Psoas muscle (tissue), 8 donors: ENCODE data around the gene TSPAN6. TPM values are rescaled to one million over a fixed set of nuclear protein-coding genes. Genes with fewer than 3 reads are reported as not detected.

ENCODE experiments used
- ATAC-seq, 4 donors: fragments of 200-7000 bp; cut with Tn5 transposase; one replicate each; pipeline ENCODE4 v1.9.1; 2020; ENCODE audit warnings: moderate library complexity in 3 of 4, mild to moderate bottlenecking in 2 of 4
- DNase-seq, 2 donors: peaks; one replicate each; pipeline ENCODE4 v3.0.0-alpha.2; 2020
- H3K27ac ChIP-seq: fragments of 200-600 bp; one replicate; pipeline ENCODE4 v1.8.0; 2022
- H3K27me3 ChIP-seq, 3 donors: fragments of 200-600 bp in 1 of 3; one replicate each; pipeline versions ENCODE4 v1.6.1 to v1.8.0; 2013 to 2022; ENCODE audit warnings: low read length in 2 of 3, mild to moderate bottlenecking in 2 of 3, moderate library complexity in 1 of 3; ENCODE audit not compliant: insufficient read depth in 3 of 3
- H3K36me3 ChIP-seq, 2 donors: fragments of 200-600 bp in 1 of 2; one replicate each; pipeline versions ENCODE4 v1.6.1 to v1.8.0; 2013 to 2022; ENCODE audit warnings: low read depth in 1 of 2, mild to moderate bottlenecking in 1 of 2, moderate library complexity in 1 of 2; ENCODE audit not compliant: insufficient read depth in 1 of 2
- H3K4me1 ChIP-seq: fragments of 200-600 bp; one replicate; pipeline ENCODE4 v1.8.0; 2022
- H3K4me3 ChIP-seq: fragments of 200-600 bp; one replicate; pipeline ENCODE4 v1.8.0; 2022; ENCODE audit warnings: mild to moderate bottlenecking
- H3K9me3 ChIP-seq: fragments of 200-600 bp; one replicate; pipeline ENCODE4 v1.8.0; 2022
- WGBS, 3 donors: extraction: QIAGEN DNeasy Blood & Tissue Kit; methylation state at CpG; one replicate each; pipeline versions ENCODE4 v1.1.6 to v1.1.7; 2013; 5-methylcytosine and 5-hydroxymethylcytosine counted together
- intact Hi-C, 2 donors: fragments of 100-400 bp; cut with DNase I; formaldehyde crosslinking; loops; one replicate each; pipeline versions ENCODE4 v1.11.0 to v1.14.2; 2022
- long read RNA-seq, 2 donors: library from polyadenylated mRNA; unstranded; transcript quantifications; one replicate each; pipeline ENCODE4 v2.0.0, GENCODE V29; 2021
- polyA plus RNA-seq, 3 donors: library from polyadenylated mRNA; stranded (reverse); fragments of 200-250 nt; gene quantifications; one replicate each; pipeline ENCODE4 v1.2.3, GENCODE V29; 2013
- total RNA-seq, 4 donors: library from RNA; stranded (reverse); fragmentation: NEBNext Ultra II Directional in 2 of 4; extraction: Animal tissue kit (Norgen Biotek cat#: 25700) in 2 of 4; gene quantifications; one replicate each; pipeline versions ENCODE4 v1.2.1 to v1.2.4, GENCODE V29; 2021 to 2023
- TF ChIP-seq, protein P1 (sequence below): fragments of 200-600 bp; IDR thresholded peaks from one replicate; pipeline ENCODE4 v1.8.0; 2022; ENCODE audit warnings: antibody characterized with exemption
- donor health status: healthy with polysubstance abuse.
- donor health status: DM: no; HTN: no; CAD: no; lungs with moderate emphysema.
- donor health status: Bipolar disorder and iron deficiency.
- donor health status: healthy.
- donor health status: DM: yes; HTN: yes; CAD: no.
- donor health status: DM: no; HTN: no; CAD: no.
- donor health status: DM: no; HTN: no; CAD: no.
- donor health status: DM: yes; HTN: yes; CAD: no.

Gene TSPAN6, protein sequence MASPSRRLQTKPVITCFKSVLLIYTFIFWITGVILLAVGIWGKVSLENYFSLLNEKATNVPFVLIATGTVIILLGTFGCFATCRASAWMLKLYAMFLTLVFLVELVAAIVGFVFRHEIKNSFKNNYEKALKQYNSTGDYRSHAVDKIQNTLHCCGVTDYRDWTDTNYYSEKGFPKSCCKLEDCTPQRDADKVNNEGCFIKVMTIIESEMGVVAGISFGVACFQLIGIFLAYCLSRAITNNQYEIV
- total RNA-seq (1 to 10 TPM; 2.1 to 3.8 (median 2.8) TPM), polyA plus RNA-seq (1 to 10 TPM; 3.3 to 4.3 (median 3.8) TPM)
- long read RNA-seq, donor 1, partial matches to known transcripts: 0 of 3 reads
- long read RNA-seq, donor 1, other reads (novel, unspliced or antisense): 0 of 3 reads
- long read RNA-seq, donor 2, partial matches to known transcripts: 0 of 6 reads
- long read RNA-seq, donor 2, other reads (novel, unspliced or antisense): 3 of 6 reads

GRCh38 chrX:100636321-100636991 lies at the start of gene TSPAN6:
Gene TSPAN6, minus strand, starts transcription at chrX:100636806. Its CDS starts 112 bp downstream, at chrX:100636694.
- TF ChIP-seq, protein P1, sequence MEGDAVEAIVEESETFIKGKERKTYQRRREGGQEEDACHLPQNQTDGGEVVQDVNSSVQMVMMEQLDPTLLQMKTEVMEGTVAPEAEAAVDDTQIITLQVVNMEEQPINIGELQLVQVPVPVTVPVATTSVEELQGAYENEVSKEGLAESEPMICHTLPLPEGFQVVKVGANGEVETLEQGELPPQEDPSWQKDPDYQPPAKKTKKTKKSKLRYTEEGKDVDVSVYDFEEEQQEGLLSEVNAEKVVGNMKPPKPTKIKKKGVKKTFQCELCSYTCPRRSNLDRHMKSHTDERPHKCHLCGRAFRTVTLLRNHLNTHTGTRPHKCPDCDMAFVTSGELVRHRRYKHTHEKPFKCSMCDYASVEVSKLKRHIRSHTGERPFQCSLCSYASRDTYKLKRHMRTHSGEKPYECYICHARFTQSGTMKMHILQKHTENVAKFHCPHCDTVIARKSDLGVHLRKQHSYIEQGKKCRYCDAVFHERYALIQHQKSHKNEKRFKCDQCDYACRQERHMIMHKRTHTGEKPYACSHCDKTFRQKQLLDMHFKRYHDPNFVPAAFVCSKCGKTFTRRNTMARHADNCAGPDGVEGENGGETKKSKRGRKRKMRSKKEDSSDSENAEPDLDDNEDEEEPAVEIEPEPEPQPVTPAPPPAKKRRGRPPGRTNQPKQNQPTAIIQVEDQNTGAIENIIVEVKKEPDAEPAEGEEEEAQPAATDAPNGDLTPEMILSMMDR: peak; percentile 33
- peaks cover 0 to 20% (median 0%) of the 10 kb centered on the region in 3 donors for H3K27me3 ChIP-seq
- peak within 1 kb of the TSS; percentile 77 for H3K4me3 ChIP-seq
- peaks cover 0 to 16% of the 10 kb centered on the region in 2 donors for H3K36me3 ChIP-seq
- DNase-seq (peak; percentile 77 to 86), ATAC-seq (peak; percentile 75 to 98 (median 94))
- H3K4me1 ChIP-seq: no peaks in the 10 kb centered on the region
- intact Hi-C loops: loop anchor here in 1 of 2 donors (5.0 kb wide), 1 partner anchor 124 kb away; no protein-coding TSS in a partner anchor
- H3K27ac ChIP-seq: peak within 1 kb of the TSS; percentile 46
- WGBS, 3 donors: 0 to 28% (median 1%) methylated on average over 28 to 51 of the region's 51 CpGs
- no peaks in the 10 kb centered on the region for H3K9me3 ChIP-seq

- Histone ChIP-seq H3K27ac (no peak overlapping the region), H3K36me3 (no peaks in the 10 kb centered on the region), H3K27me3 (peaks cover 0 to 7% (median 0%) of the 10 kb centered on the region in 3 donors), H3K4me3 (no peak overlapping the region), H3K9me3 (no peaks in the 10 kb centered on the region), H3K4me1 (no peaks in the 10 kb centered on the region)
- no peak for ATAC-seq
- intact Hi-C loops: loop anchor here in 1 of 2 donors (5.0 to 10.0 kb wide), 2 partner anchors 81 to 599 kb away; no protein-coding TSS in a partner anchor
- TF ChIP-seq, protein P1: no peak
- 0 to 12% (median 11%) methylated on average over 1 of the region's 1 CpG for WGBS, 3 donors
- DNase-seq: no peak
These were observed 49.3 kb upstream of the TSPAN6 start for GRCh38 chrX:100685997-100686305.

DNA sequence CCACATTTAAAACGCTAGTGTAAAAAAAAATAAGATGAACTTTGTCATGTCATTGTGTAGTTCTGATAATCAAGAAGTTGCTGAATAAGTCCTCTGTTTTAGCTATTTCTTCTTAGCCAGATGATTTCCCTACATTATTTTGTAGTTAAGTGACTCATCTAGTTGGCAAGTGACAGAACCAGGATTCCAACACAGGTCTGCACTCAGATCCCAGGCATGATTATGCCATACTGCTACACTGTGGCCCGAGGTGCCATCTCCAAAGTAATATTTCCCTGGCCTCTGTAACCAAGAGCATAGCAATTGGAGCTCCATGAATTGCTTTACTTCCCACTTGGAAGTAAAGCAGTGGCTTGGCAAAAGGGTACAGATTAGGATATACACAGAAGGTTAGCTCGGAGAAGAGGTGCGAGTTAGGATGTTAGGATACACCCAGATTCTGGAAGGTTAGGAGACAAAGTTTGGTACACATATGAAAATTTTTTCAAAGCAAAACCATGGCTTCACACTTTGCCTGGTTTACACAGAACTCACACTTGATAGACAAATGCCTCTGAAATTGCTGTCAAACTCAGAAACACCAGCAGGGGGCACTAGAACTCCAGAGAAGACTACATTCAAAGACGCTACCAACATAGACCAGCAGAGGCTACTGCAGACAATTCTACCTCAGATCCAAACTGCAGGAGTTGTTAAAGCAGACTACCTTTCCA lies 48.8 kb upstream of the TSPAN6 start:
- Histone ChIP-seq H3K4me3 (no peak overlapping the region), H3K27ac (no peak overlapping the region), H3K4me1 (no peaks in the 10 kb centered on the region), H3K9me3 (no peaks in the 10 kb centered on the region), H3K27me3 (peaks cover 0 to 7% (median 0%) of the 10 kb centered on the region in 3 donors), H3K36me3 (no peaks in the 10 kb centered on the region)
- ATAC-seq: peak in 3 of 4 donors; percentile 63 to 74 (median 68)
- TF ChIP-seq, protein P1: peak; percentile 72
- DNase-seq: no peak
- 32 to 45% (median 32%) methylated on average over 5 of the region's 5 CpGs for WGBS, 3 donors
- intact Hi-C loops: loop anchor here in 1 of 2 donors (5.0 to 10.0 kb wide), 2 partner anchors 82 to 599 kb away; no protein-coding TSS in a partner anchor

DNA sequence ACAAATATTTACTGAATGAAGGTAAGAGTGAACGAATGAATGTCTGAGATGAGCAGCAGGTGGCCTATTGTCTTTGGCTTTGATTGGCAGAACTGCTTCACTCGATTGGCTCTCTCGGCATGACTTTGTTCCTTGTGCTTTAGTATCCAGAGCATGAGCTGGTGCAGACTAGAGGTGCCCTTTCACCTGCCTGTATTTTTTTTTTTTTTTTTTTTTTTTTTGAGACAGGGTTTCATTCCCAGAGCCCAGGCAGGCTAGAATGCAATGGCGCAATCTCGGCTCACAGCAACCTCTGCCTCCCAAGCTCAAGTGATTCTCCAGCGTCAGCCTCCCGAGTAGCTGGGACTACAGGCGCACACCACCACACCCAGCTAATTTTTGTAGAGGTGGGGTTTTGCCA lies 46.3 kb upstream of the TSPAN6 start:
- no peaks in the 10 kb centered on the region for H3K36me3 ChIP-seq
- H3K27me3 ChIP-seq: peaks cover 0 to 11% (median 0%) of the 10 kb centered on the region in 3 donors
- no peak overlapping the region for H3K4me3 ChIP-seq
- H3K4me1 ChIP-seq: no peaks in the 10 kb centered on the region
- no peaks in the 10 kb centered on the region for H3K9me3 ChIP-seq
- TF ChIP-seq, protein P1: no peak
- no peak overlapping the region for H3K27ac ChIP-seq
- WGBS, 3 donors: 87 to 95% (median 92%) methylated on average over 8 of the region's 8 CpGs
- DNase-seq (no peak), ATAC-seq (no peak)
- intact Hi-C loops: loop anchor here in 1 of 2 donors (10.0 kb wide), 1 partner anchor 602 kb away; no protein-coding TSS in a partner anchor
